Mesenchymal stem cell (in vitro differentiated cells and primary cell): ENCODE measurements around the gene CAMK2D.

Experiments
- DNase-seq: peaks from one replicate; pipeline ENCODE4 v3.0.0-alpha.2; 2013
- H2AFZ ChIP-seq: one replicate; pipeline ENCODE4 v1.6.1; 2013; ENCODE audit warnings: low read depth, mild to moderate bottlenecking, control low read depth, inconsistent platforms, low read length, moderate library complexity
- H2AK5ac ChIP-seq: 2 replicates; pipeline ENCODE4 v1.6.1; 2013; ENCODE audit warnings: low read length, moderate library complexity, mild to moderate bottlenecking, inconsistent platforms; ENCODE audit not compliant: severe bottlenecking
- H2BK120ac ChIP-seq: one replicate; pipeline ENCODE4 v1.6.1; 2013; ENCODE audit warnings: low read depth, mild to moderate bottlenecking, inconsistent platforms, low read length, moderate library complexity
- H2BK12ac ChIP-seq, 2 experiments: one replicate each; pipeline ENCODE4 v1.6.1; 2013; ENCODE audit warnings: inconsistent platforms in 2 of 2, low read length in 2 of 2, mild to moderate bottlenecking in 2 of 2, moderate library complexity in 2 of 2, control low read depth in 1 of 2
- H2BK15ac ChIP-seq: one replicate; pipeline ENCODE4 v1.6.1; 2013; ENCODE audit warnings: mild to moderate bottlenecking, low read depth, inconsistent platforms; ENCODE audit not compliant: poor library complexity, severe bottlenecking
- H2BK5ac ChIP-seq: 2 replicates; pipeline ENCODE4 v1.6.1; 2013; ENCODE audit warnings: low read depth, mild to moderate bottlenecking, low read length, control low read depth, inconsistent platforms; ENCODE audit not compliant: poor library complexity, severe bottlenecking
- H3K14ac ChIP-seq, 2 experiments: one replicate each; pipeline ENCODE4 v1.6.1; 2013; ENCODE audit warnings: inconsistent platforms in 2 of 2, low read length in 2 of 2, control low read depth in 1 of 2, mild to moderate bottlenecking in 1 of 2, moderate library complexity in 1 of 2
- H3K18ac ChIP-seq, 2 experiments: one replicate each; pipeline ENCODE4 v1.6.1; 2013; ENCODE audit warnings: inconsistent platforms in 2 of 2, low read length in 2 of 2, control low read depth in 1 of 2, low read depth in 1 of 2, mild to moderate bottlenecking in 1 of 2
- H3K23ac ChIP-seq, 2 experiments: one replicate each; pipeline ENCODE4 v1.6.1; 2013; ENCODE audit warnings: inconsistent platforms in 2 of 2, low read length in 2 of 2, mild to moderate bottlenecking in 2 of 2, moderate library complexity in 2 of 2, control low read depth in 1 of 2
- H3K27ac ChIP-seq: 2 replicates; pipeline ENCODE4 v1.5.1; 2013; ENCODE audit warnings: mild to moderate bottlenecking, moderate library complexity, low read length, control low read depth, inconsistent platforms; ENCODE audit not compliant: poor library complexity, severe bottlenecking
- H3K27me3 ChIP-seq, 2 experiments: 2 replicates each; pipeline versions ENCODE4 v1.6.1 to v1.7.0; 2013; ENCODE audit warnings: low read length in 2 of 2, mild to moderate bottlenecking in 2 of 2, moderate library complexity in 2 of 2, control low read depth in 1 of 2, inconsistent platforms in 1 of 2; ENCODE audit not compliant: control insufficient read depth in 1 of 2, insufficient read depth in 1 of 2
- H3K36me3 ChIP-seq, 2 experiments: 2 replicates each; pipeline versions ENCODE4 v1.6.1 to v1.7.0; 2013; ENCODE audit warnings: low read length in 2 of 2, control low read depth in 1 of 2, inconsistent platforms in 1 of 2, low read depth in 1 of 2, mild to moderate bottlenecking in 1 of 2; ENCODE audit not compliant: insufficient read depth in 2 of 2, control insufficient read depth in 1 of 2
- H3K4ac ChIP-seq, 2 experiments: one replicate each; pipeline ENCODE4 v1.6.1; 2013; ENCODE audit warnings: inconsistent platforms in 2 of 2, low read length in 2 of 2, mild to moderate bottlenecking in 2 of 2, moderate library complexity in 2 of 2, control low read depth in 1 of 2, low read depth in 1 of 2
- H3K4me1 ChIP-seq: 2 replicates; pipeline ENCODE4 v1.6.1; 2013; ENCODE audit warnings: low read depth, low read length, control low read depth; ENCODE audit not compliant: control insufficient read depth, insufficient read depth
- H3K4me2 ChIP-seq: 2 replicates; pipeline ENCODE4 v1.6.1; 2013; ENCODE audit warnings: low read length, mild to moderate bottlenecking, inconsistent platforms; ENCODE audit not compliant: poor library complexity, severe bottlenecking
- H3K4me3 ChIP-seq, 2 experiments: 2 replicates each; pipeline versions ENCODE4 v1.5.1 to v1.7.0; 2013; ENCODE audit warnings: low read length in 2 of 2, mild to moderate bottlenecking in 2 of 2, control low read depth in 1 of 2, low read depth in 1 of 2; ENCODE audit not compliant: insufficient read depth in 1 of 2
- H3K79me1 ChIP-seq: replicated peaks from 2 replicates; pipeline ENCODE4 v1.6.1; 2013; ENCODE audit warnings: mild to moderate bottlenecking, control low read depth, low read length, inconsistent platforms; ENCODE audit not compliant: poor library complexity, severe bottlenecking
- H3K9ac ChIP-seq: 2 replicates; pipeline ENCODE4 v1.7.0; 2013; ENCODE audit warnings: mild to moderate bottlenecking, low read length, moderate library complexity
- H3K9me3 ChIP-seq: 2 replicates; pipeline ENCODE4 v1.7.0; 2013; ENCODE audit warnings: mild to moderate bottlenecking, low read length; ENCODE audit not compliant: control insufficient read depth
- H4K8ac ChIP-seq: one replicate; pipeline ENCODE4 v1.6.1; 2013; ENCODE audit warnings: inconsistent platforms, mild to moderate bottlenecking, low read length, moderate library complexity
- H4K91ac ChIP-seq: one replicate; pipeline ENCODE4 v1.6.1; 2013; ENCODE audit warnings: mild to moderate bottlenecking, low read length, inconsistent platforms
- WGBS: methylation state at CpG from one replicate; pipeline ENCODE4 v1.1.7; 2013; ENCODE audit warnings: mixed read lengths; 5-methylcytosine and 5-hydroxymethylcytosine counted together

The CAMK2D gene

DNA sequence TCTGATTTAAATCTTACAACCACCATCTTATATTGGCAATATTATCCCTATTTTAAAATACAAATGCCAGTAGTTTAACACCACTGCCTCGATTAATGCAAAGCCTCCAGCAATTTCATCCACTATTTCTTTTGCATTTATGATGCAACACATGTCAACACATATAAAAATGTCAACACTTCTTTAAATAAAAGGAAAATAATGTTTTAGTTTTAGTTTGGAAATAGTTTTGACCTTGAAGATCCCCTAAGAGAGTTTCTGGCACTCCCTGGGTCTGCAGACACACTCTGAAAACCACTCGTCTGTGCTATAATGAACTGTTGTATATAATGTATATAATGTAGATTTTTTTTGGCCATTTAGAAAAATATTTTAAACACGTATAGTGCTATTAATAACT is 99.0 kb downstream of the CAMK2D start:
- no peak overlapping the region for H2BK15ac ChIP-seq
- no peak overlapping the region for H2BK120ac ChIP-seq
- H3K4ac ChIP-seq, result no peak overlapping the region
- no peaks in the 10 kb centered on the region for H3K9me3 ChIP-seq
- H3K4me3 ChIP-seq, result no peak overlapping the region
- no peak overlapping the region for H3K9ac ChIP-seq
- no peak overlapping the region for H4K8ac ChIP-seq
- no peak overlapping the region for H2BK12ac ChIP-seq
- no peak overlapping the region for H3K4me2 ChIP-seq
- no peak overlapping the region for H3K18ac ChIP-seq
- 86% methylated on average over 2 of the region's 3 CpGs for WGBS
- H4K91ac ChIP-seq, result no peak overlapping the region
- H2BK5ac ChIP-seq, result no peak overlapping the region
- no peak overlapping the region for H2AK5ac ChIP-seq
- H3K27me3 ChIP-seq, result no peaks in the 10 kb centered on the region
- no peak overlapping the region for H3K23ac ChIP-seq
- H3K14ac ChIP-seq, result no peak overlapping the region
- peaks cover 17% of the 10 kb centered on the region for H3K79me1 ChIP-seq
- H3K4me1 ChIP-seq, result peaks cover 2% of the 10 kb centered on the region
- DNase-seq, result no peak
- no peak overlapping the region for H3K27ac ChIP-seq
- H3K36me3 ChIP-seq, result peaks cover 3 to 69% of the 10 kb centered on the region in 2 experiments
- H2AFZ ChIP-seq, result no peak overlapping the region

DNA sequence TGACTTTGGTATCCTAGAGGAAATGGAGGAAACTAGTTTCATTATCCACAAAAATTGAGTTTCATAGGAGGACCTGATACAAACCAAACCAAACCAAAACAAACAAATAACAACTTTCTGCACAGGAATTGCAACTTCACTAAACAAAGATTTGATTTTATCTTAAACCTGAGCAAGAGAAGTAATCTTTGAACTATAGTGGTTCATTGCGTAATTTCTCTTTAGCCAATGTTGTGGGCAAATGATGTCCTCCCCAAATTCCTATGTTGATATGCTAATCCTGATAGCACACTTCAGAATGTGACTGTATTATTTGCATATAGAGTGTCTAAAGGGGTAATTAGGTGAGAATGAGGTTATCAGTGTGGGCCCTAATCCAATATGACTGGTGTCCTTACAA is 102.4 kb downstream of the CAMK2D start:
- Histone ChIP-seq H4K91ac (no peak overlapping the region), H3K27me3 (no peaks in the 10 kb centered on the region), H3K4me2 (no peak overlapping the region), H2AFZ (no peak overlapping the region), H2BK15ac (no peak overlapping the region), H3K9me3 (no peaks in the 10 kb centered on the region), H3K23ac (no peak overlapping the region), H3K36me3 (peaks cover 3 to 75% of the 10 kb centered on the region in 2 experiments), H3K4me3 (no peak overlapping the region), H2AK5ac (no peak overlapping the region), H2BK12ac (no peak overlapping the region), H3K14ac (no peak overlapping the region), H3K79me1 (peaks cover 18% of the 10 kb centered on the region), H3K9ac (no peak overlapping the region), H3K4me1 (no peaks in the 10 kb centered on the region), H3K4ac (no peak overlapping the region), H4K8ac (no peak overlapping the region), H2BK5ac (no peak overlapping the region), H2BK120ac (no peak overlapping the region), H3K18ac (no peak overlapping the region), H3K27ac (no peak overlapping the region)
- no peak for DNase-seq
- 91% methylated on average over 1 of the region's 1 CpG for WGBS

DNA sequence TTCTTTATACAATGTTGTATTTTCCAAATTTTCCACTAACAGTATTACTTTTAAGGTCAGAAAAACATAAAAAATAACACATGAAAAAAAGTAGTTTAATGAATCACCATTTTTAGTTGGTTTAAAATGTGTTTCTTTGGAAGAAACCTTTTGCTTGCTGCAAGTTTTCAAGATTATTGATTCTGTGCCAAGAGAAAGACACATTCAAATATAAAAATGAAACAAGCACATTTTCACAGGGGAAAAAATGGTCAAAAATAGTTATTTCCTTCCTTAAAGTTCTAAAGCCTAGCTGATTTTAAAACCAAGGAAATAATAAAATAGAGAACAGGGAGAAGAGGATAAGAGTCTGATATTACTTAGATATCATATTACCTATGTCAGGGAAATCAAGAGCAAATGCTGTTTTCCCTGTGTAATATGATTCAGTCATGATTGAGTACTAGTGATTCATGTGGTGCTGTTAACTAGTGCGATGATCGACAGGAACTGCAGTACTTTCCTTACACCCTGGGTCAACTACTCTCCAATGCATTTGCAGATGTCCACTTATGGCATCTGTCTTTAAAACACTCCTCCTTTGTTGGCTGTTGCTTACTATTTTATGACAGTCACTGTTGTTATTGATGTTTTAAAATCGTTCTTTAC is 103.8 kb downstream of the CAMK2D start:
- peak overlapping the region in 1 of 2 experiments; percentile 31 for H3K4me3 ChIP-seq
- no peaks in the 10 kb centered on the region for H3K27me3 ChIP-seq
- no peak overlapping the region for H4K91ac ChIP-seq
- no peak overlapping the region for H3K23ac ChIP-seq
- no peak for DNase-seq
- H3K27ac ChIP-seq, result no peak overlapping the region
- no peak overlapping the region for H2BK5ac ChIP-seq
- peak overlapping the region; percentile 30 for H3K9ac ChIP-seq
- no peaks in the 10 kb centered on the region for H3K9me3 ChIP-seq
- H3K79me1 ChIP-seq, result peaks cover 15% of the 10 kb centered on the region
- no peak overlapping the region for H3K4me2 ChIP-seq
- no peak overlapping the region for H2BK12ac ChIP-seq
- H2AFZ ChIP-seq, result no peak overlapping the region
- H2BK120ac ChIP-seq, result no peak overlapping the region
- H3K4me1 ChIP-seq, result no peaks in the 10 kb centered on the region
- H3K18ac ChIP-seq, result no peak overlapping the region
- no peak overlapping the region for H3K14ac ChIP-seq
- no peak overlapping the region for H3K4ac ChIP-seq
- no peak overlapping the region for H4K8ac ChIP-seq
- H2AK5ac ChIP-seq, result no peak overlapping the region
- no peak overlapping the region for H2BK15ac ChIP-seq
- H3K36me3 ChIP-seq, result peaks cover 0 to 73% of the 10 kb centered on the region in 2 experiments
- WGBS, result 83% methylated on average over 1 of the region's 3 CpGs

DNA sequence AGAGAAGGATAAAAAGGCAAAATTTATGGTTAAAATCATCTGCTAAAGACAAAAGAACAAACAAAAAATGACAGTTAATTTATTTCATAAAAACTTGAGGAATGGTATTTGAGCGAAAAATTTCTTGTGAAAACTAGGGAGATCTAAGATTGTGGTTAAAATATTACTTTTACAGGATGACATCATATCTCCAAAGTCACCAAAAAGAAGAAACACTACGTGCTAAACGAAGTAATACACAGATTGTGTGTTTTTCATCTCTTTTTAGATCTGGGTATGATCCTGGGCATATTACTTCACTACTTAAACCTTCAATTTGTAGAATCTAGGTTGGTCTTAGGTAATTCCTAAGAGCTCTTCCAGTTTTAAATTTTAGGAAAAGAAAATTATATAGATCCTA is 107.7 kb downstream of the CAMK2D start:
- Histone ChIP-seq H3K4me2 (no peak overlapping the region), H3K18ac (no peak overlapping the region)
- no CpG with 5 or more reads among the region's 3 CpGs for WGBS

More for the DNA sequence above, 107.7 kb downstream of the CAMK2D start:
- Histone ChIP-seq H2BK15ac (no peak overlapping the region), H3K9me3 (no peaks in the 10 kb centered on the region), H3K4me1 (no peaks in the 10 kb centered on the region), H3K79me1 (peaks cover 14% of the 10 kb centered on the region), H3K9ac (no peak overlapping the region), H3K14ac (no peak overlapping the region), H3K27me3 (no peaks in the 10 kb centered on the region), H3K36me3 (peaks cover 0 to 59% of the 10 kb centered on the region in 2 experiments), H3K4ac (no peak overlapping the region), H2AFZ (no peak overlapping the region), H3K23ac (no peak overlapping the region), H3K27ac (no peak overlapping the region), H4K8ac (no peak overlapping the region), H3K4me3 (no peak overlapping the region), H2BK12ac (no peak overlapping the region), H4K91ac (no peak overlapping the region), H2BK5ac (no peak overlapping the region), H2BK120ac (no peak overlapping the region), H2AK5ac (no peak overlapping the region)
- DNase-seq, result no peak
